IMR-90 (cell line): ENCODE measurements around the gene HUNK.

ENCODE experiments used
- CEBPB ChIP-seq: IDR thresholded peaks from 2 replicates; pipeline ENCODE4 v1.6.1; 2012; ENCODE audit warnings: low read depth, low read length, improper control_type of control experiment
- CTCF ChIP-seq: conservative IDR thresholded peaks from 2 replicates; pipeline ENCODE4 v1.5.1; 2012; ENCODE audit warnings: mild to moderate bottlenecking, low read depth, low read length, improper control_type of control experiment
- ELK1 ChIP-seq: fragments of 150-350 bp; IDR thresholded peaks from 2 replicates; pipeline ENCODE4 v1.6.1; 2016; ENCODE audit warnings: low read depth, mild to moderate bottlenecking, low read length, moderate library complexity, borderline replicate concordance
- MAZ ChIP-seq: IDR thresholded peaks from 2 replicates; pipeline ENCODE4 v1.6.1; 2012; ENCODE audit warnings: low read depth, mild to moderate bottlenecking, low read length, improper control_type of control experiment, moderate library complexity, borderline replicate concordance
- MXI1 ChIP-seq: IDR thresholded peaks from 2 replicates; pipeline ENCODE4 v1.6.1; 2012; ENCODE audit warnings: low read depth, mild to moderate bottlenecking, low read length, moderate library complexity, borderline replicate concordance
- POLR2A ChIP-seq: IDR thresholded peaks from 2 replicates; pipeline ENCODE4 v1.6.1; 2012; ENCODE audit warnings: mild to moderate bottlenecking, low read depth, low read length
- RFX5 ChIP-seq: IDR thresholded peaks from 2 replicates; pipeline ENCODE4 v1.8.0; 2012; ENCODE audit warnings: low read depth, mild to moderate bottlenecking, low read length, moderate library complexity
- SMC3 ChIP-seq: fragments of 150-350 bp; IDR thresholded peaks from 2 replicates; pipeline ENCODE4 v1.6.1; 2016; ENCODE audit warnings: low read depth, mild to moderate bottlenecking, antibody characterized with exemption, low read length, moderate library complexity

- TF ChIP-seq CTCF (no peak), POLR2A (no peak), ELK1 (no peak), MXI1 (no peak), CEBPB (no peak), RFX5 (no peak), SMC3 (no peak), MAZ (no peak)
Measured at GRCh38 chr21:31869750-31870149, 3.1 kb upstream of the HUNK start.
